IMR-90 (cell line): ENCODE data around the gene CST7. TPM values are rescaled to one million over a fixed set of nuclear protein-coding genes. Genes with fewer than 3 reads are reported as not detected.

Experiments
- ATAC-seq: fragments of 200-7000 bp; cut with Tn5 transposase; 2 replicates; pipeline ENCODE4 v1.9.1; 2020; ENCODE audit warnings: low read depth, mild to moderate bottlenecking, moderate library complexity
- BruUV-seq: library from RNA; stranded (reverse); fragments of 400-500 nt; replicated peaks from 2 replicates; lab custom pipeline; 2021; lab: Mats Ljungman, UMichigan
- CTCF ChIA-PET: fragments of 300-600 bp; formaldehyde crosslinking; extraction: SDS; loops from one replicate; lab custom pipeline; 2021; ENCODE audit warnings: antibody characterized with exemption; lab: Yijun Ruan, JAX
- POLR2A ChIA-PET: fragments of 300-600 bp; sonication (Branson Sonifier 250); formaldehyde crosslinking; loops from one replicate; lab custom pipeline; 2022; ENCODE audit warnings: antibody characterized with exemption; ENCODE audit not compliant: unreplicated experiment; lab: Charles Lee
- DNase-seq: peaks from one replicate; pipeline ENCODE4 v3.0.0; 2013
- H2AFZ ChIP-seq: replicated peaks from 2 replicates; pipeline ENCODE3; 2013; ENCODE audit warnings: low read length, mild to moderate bottlenecking; ENCODE audit not compliant: poor library complexity
- H2AK5ac ChIP-seq: 2 replicates; pipeline ENCODE4 v1.6.1; 2013; ENCODE audit warnings: low read depth, low read length, inconsistent platforms
- H2AK9ac ChIP-seq: replicated peaks from 2 replicates; pipeline ENCODE3; 2013; ENCODE audit warnings: mild to moderate bottlenecking, low read depth, low read length, moderate library complexity; ENCODE audit not compliant: poor library complexity
- H2BK120ac ChIP-seq: 2 replicates; pipeline ENCODE4 v1.6.1; 2013; ENCODE audit warnings: low read depth, low read length, inconsistent platforms
- H2BK15ac ChIP-seq: 3 replicates; pipeline ENCODE4 v1.6.1; 2013; ENCODE audit warnings: low read depth, low read length, inconsistent platforms
- H2BK20ac ChIP-seq: 2 replicates; pipeline ENCODE4 v1.6.1; 2013; ENCODE audit warnings: low read depth, mild to moderate bottlenecking, inconsistent platforms, low read length, moderate library complexity
- H2BK5ac ChIP-seq: 2 replicates; pipeline ENCODE4 v1.6.1; 2013; ENCODE audit warnings: mild to moderate bottlenecking, low read depth, low read length, inconsistent platforms; ENCODE audit not compliant: poor library complexity, severe bottlenecking
- H3K14ac ChIP-seq: replicated peaks from 2 replicates; pipeline ENCODE4 v1.6.1; 2013; ENCODE audit warnings: low read depth, low read length, inconsistent platforms
- H3K18ac ChIP-seq: 2 replicates; pipeline ENCODE4 v1.6.1; 2013; ENCODE audit warnings: low read depth, low read length, control low read depth
- H3K23ac ChIP-seq: 2 replicates; pipeline ENCODE4 v1.6.1; 2013; ENCODE audit warnings: low read depth, low read length, inconsistent platforms
- H3K27ac ChIP-seq: 2 replicates; pipeline ENCODE4 v1.5.1; 2013; ENCODE audit warnings: mild to moderate bottlenecking, control low read depth, low read length; ENCODE audit not compliant: insufficient read depth
- H3K27me3 ChIP-seq: 2 replicates; pipeline ENCODE4 v1.6.1; 2013; ENCODE audit warnings: low read length; ENCODE audit not compliant: control insufficient read depth, insufficient read depth
- H3K36me3 ChIP-seq: 2 replicates; pipeline ENCODE4 v1.6.1; 2013; ENCODE audit warnings: low read length, mixed read lengths; ENCODE audit not compliant: control insufficient read depth, insufficient read depth
- H3K4ac ChIP-seq: 2 replicates; pipeline ENCODE4 v1.6.1; 2013; ENCODE audit warnings: low read depth, low read length, inconsistent platforms
- H3K4me1 ChIP-seq: 2 replicates; pipeline ENCODE4 v1.6.1; 2013; ENCODE audit warnings: low read length, mixed read lengths; ENCODE audit not compliant: control insufficient read depth, insufficient read depth
- H3K4me2 ChIP-seq: 2 replicates; pipeline ENCODE4 v1.6.1; 2013; ENCODE audit warnings: low read depth, mild to moderate bottlenecking, control low read depth, low read length, moderate library complexity
- H3K4me3 ChIP-seq: 2 replicates; pipeline ENCODE4 v1.5.1; 2013; ENCODE audit warnings: low read depth, mild to moderate bottlenecking, control low read depth, low read length, moderate library complexity; ENCODE audit not compliant: insufficient read depth
- H3K56ac ChIP-seq: 2 replicates; pipeline ENCODE4 v1.6.1; 2013; ENCODE audit warnings: low read length, inconsistent platforms; ENCODE audit not compliant: insufficient read depth; ENCODE audit errors: extremely low read depth
- H3K79me1 ChIP-seq, 2 experiments: 2 replicates each; pipeline ENCODE4 v1.6.1; 2013; ENCODE audit warnings: low read length in 2 of 2, inconsistent platforms in 1 of 2, low read depth in 1 of 2
- H3K9ac ChIP-seq: 2 replicates; pipeline ENCODE4 v1.6.1; 2013; ENCODE audit warnings: low read depth, low read length, control low read depth
- H3K9me1 ChIP-seq: 2 replicates; pipeline ENCODE4 v1.6.1; 2013; ENCODE audit warnings: low read length, inconsistent platforms; ENCODE audit not compliant: insufficient read depth
- H3K9me3 ChIP-seq: 2 replicates; pipeline ENCODE4 v1.6.1; 2013; ENCODE audit warnings: low read length; ENCODE audit not compliant: control insufficient read depth, insufficient read depth
- H4K20me1 ChIP-seq: 2 replicates; pipeline ENCODE4 v1.6.1; 2013; ENCODE audit warnings: low read length, inconsistent platforms; ENCODE audit not compliant: insufficient read depth
- H4K5ac ChIP-seq: 2 replicates; pipeline ENCODE4 v1.6.1; 2013; ENCODE audit warnings: mild to moderate bottlenecking, low read depth, low read length, control low read depth
- H4K8ac ChIP-seq, 2 experiments: 2 replicates each; pipeline ENCODE4 v1.6.1; 2013; ENCODE audit warnings: low read depth in 2 of 2, low read length in 2 of 2, control low read depth in 1 of 2, inconsistent platforms in 1 of 2
- H4K91ac ChIP-seq: 2 replicates; pipeline ENCODE4 v1.6.1; 2013; ENCODE audit warnings: low read depth, low read length, inconsistent platforms; ENCODE audit not compliant: insufficient read depth
- CHD1 ChIP-seq: IDR thresholded peaks from 2 replicates; pipeline ENCODE4 v1.6.1; 2012; ENCODE audit warnings: low read depth, low read length, improper control_type of control experiment
- MXI1 ChIP-seq: IDR thresholded peaks from 2 replicates; pipeline ENCODE4 v1.6.1; 2012; ENCODE audit warnings: low read depth, mild to moderate bottlenecking, low read length, moderate library complexity, borderline replicate concordance
- RFX5 ChIP-seq: IDR thresholded peaks from 2 replicates; pipeline ENCODE4 v1.8.0; 2012; ENCODE audit warnings: low read depth, mild to moderate bottlenecking, low read length, moderate library complexity
- WGBS, 2 experiments: methylation state at CpG; one replicate each; pipeline versions ENCODE4 v1.1.5 to v1.1.7; 2013; ENCODE audit warnings: missing lambda C conversion rate in 2 of 2; ENCODE audit not compliant: insufficient read length in 1 of 2; ENCODE audit errors: extremely low coverage in 2 of 2; 5-methylcytosine and 5-hydroxymethylcytosine counted together
- dilution Hi-C: fragments of 300-500 bp; cut with HindIII; formaldehyde crosslinking; loops from one replicate; pipeline ENCODE4 v1.14.3; 2018; ENCODE audit warnings: low sequenced_read_pairs; ENCODE audit not compliant: unreplicated experiment
- in situ Hi-C: fragments of 300-500 bp; cut with MboI; formaldehyde crosslinking; loops from 3 replicates; pipeline ENCODE4 v1.14.3; 2019; ENCODE audit warnings: low sequenced_read_pairs, inconsistent platforms, mixed read lengths
- intact Hi-C: fragments of 100-400 bp; cut with micrococcal nuclease; formaldehyde crosslinking; loops from 2 replicates; pipeline ENCODE4 v1.10.0; 2022
- polyA plus RNA-seq, 3 experiments: library from polyadenylated mRNA; depleted of rRNA; stranded (reverse); fragments of >200 nt; gene quantifications; 2 replicates each; pipeline ENCODE4 v1.2.3, GENCODE V29; 2012; ENCODE audit warnings: low replicate concordance in 1 of 3
- total RNA-seq: library from RNA; depleted of rRNA; stranded (reverse); fragments of >200 nt; gene quantifications from 2 replicates; pipeline ENCODE4 v1.2.3, GENCODE V29; 2012
- TF ChIP-seq, protein P1 (sequence below): fragments of 150-350 bp; IDR thresholded peaks from 2 replicates; pipeline ENCODE4 v1.6.1; 2016; ENCODE audit warnings: low read depth, mild to moderate bottlenecking, low read length, moderate library complexity, borderline replicate concordance

Gene CST7
- total and polyA plus RNA-seq, 2 of the 4 experiments (the other 2 are of a cell fraction): not detected

DNA sequence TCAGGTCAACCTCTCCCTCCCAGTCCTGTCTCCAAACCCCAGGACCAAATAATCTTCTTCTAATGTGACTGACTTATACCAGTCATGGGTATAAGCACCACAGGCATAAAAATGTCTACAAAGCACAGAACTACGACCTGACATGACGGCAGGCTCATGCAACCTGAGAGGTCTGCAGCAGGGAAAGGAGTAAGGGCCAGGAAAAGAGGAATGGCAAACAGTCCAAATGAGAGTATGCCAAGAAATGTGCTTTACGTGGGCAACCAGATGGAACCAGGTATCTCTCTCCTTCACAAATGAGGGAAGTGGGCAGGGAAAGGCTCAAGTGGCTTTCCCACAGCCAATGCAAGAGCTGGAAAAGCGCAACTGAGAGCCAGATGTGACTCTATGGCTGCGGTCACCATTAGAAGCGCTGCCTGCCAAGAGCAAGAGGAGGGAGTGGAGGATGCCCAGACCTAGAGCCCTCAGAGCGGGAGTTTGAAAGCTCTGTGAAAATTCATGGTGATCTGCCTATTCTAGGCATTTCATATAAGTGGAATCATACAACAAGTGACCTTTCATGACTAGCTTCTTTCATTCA, 37.5 kb downstream of the CST7 start:
- Histone ChIP-seq H4K8ac (no peak overlapping the region), H3K9me1 (peaks cover 10% of the 10 kb centered on the region; the same call in 1 of the 2 replicates), H2AFZ (no peak overlapping the region), H4K91ac (no peak overlapping the region), H2BK15ac (no peak overlapping the region), H3K27ac (no peak overlapping the region), H3K36me3 (peaks cover 2% of the 10 kb centered on the region; the same call in 1 of the 2 replicates), H3K79me1 (peaks cover 52 to 54% of the 10 kb centered on the region in 2 experiments), H2BK5ac (no peak overlapping the region), H4K5ac (no peak overlapping the region), H3K4me3 (no peak overlapping the region), H3K56ac (no peak overlapping the region), H4K20me1 (peaks cover 2% of the 10 kb centered on the region), H3K23ac (no peak overlapping the region), H2BK20ac (no peak overlapping the region), H3K4ac (no peak overlapping the region), H3K4me2 (no peak overlapping the region), H3K9ac (no peak overlapping the region), H3K14ac (no peak overlapping the region), H2BK120ac (no peak overlapping the region), H2AK9ac (no peak overlapping the region), H3K27me3 (no peaks in the 10 kb centered on the region), H3K18ac (no peak overlapping the region), H2AK5ac (no peak overlapping the region), H3K9me3 (no peaks in the 10 kb centered on the region), H3K4me1 (no peaks in the 10 kb centered on the region)
- no peak for TF ChIP-seq CHD1
- TF ChIP-seq, protein P1, sequence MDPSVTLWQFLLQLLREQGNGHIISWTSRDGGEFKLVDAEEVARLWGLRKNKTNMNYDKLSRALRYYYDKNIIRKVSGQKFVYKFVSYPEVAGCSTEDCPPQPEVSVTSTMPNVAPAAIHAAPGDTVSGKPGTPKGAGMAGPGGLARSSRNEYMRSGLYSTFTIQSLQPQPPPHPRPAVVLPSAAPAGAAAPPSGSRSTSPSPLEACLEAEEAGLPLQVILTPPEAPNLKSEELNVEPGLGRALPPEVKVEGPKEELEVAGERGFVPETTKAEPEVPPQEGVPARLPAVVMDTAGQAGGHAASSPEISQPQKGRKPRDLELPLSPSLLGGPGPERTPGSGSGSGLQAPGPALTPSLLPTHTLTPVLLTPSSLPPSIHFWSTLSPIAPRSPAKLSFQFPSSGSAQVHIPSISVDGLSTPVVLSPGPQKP: no peak
- no peak for TF ChIP-seq MXI1
- TF ChIP-seq RFX5: no peak
- ChIA-PET POLR2A (no interaction called here), CTCF (no interaction called here)
- no TSS peak for BruUV-seq
- WGBS, 2 experiments: no CpG with 5 or more reads among the region's 7 CpGs
- intact Hi-C loops (no loop called here), dilution Hi-C loops (no loop called here), in situ Hi-C loops (loop anchor here (25.0 kb wide), 3 partner anchors 601 to 876 kb away; partner anchors contain the start of genes NINL and ZNF337)
- DNase-seq: no peak
- ATAC-seq: no peak
